SK-N-SH (cell line): Measurements from ENCODE around the gene HOXD11. TPM values are rescaled to one million over a fixed set of nuclear protein-coding genes. Genes with fewer than 3 reads are reported as not detected.

Experiments
- CTCF ChIA-PET: fragments of 300-600, 350-600 bp; formaldehyde crosslinking; extraction: SDS; loops from one replicate; lab custom pipeline; 2021; lab: Yijun Ruan, JAX
- POLR2A ChIA-PET: fragments of 350-600 bp; sonication (Branson Sonifier 250); formaldehyde crosslinking; extraction: SDS; loops from one replicate; lab custom pipeline; 2020; ENCODE audit warnings: antibody characterized with exemption, inconsistent platforms; lab: Yijun Ruan, JAX
- DNase-seq: peaks from one replicate; pipeline ENCODE4 v3.0.0; 2012
- H2AFZ ChIP-seq: fragments of 200-600 bp; sonication (generic); 2 replicates; pipeline ENCODE4 v1.8.1; 2016; ENCODE audit warnings: antibody characterized with exemption, mild to moderate bottlenecking, low read depth
- H3F3A ChIP-seq: fragments of 200-600 bp; sonication (generic); replicated peaks from 2 replicates; pipeline ENCODE3; 2016; ENCODE audit warnings: antibody characterized with exemption, mild to moderate bottlenecking; ENCODE audit not compliant: insufficient read depth
- H3K27ac ChIP-seq, 2 experiments: fragments of 200-500 bp in 1 of 2; fragments of 200-600 bp in 1 of 2; sonication (Bioruptor generic) in 1 of 2; sonication (generic), shearing (Covaris generic) in 1 of 2; 2 replicates each; pipeline versions ENCODE4 v1.5.1 to v1.6.1; 2014 to 2016; ENCODE audit warnings: low read depth in 2 of 2, inconsistent platforms in 1 of 2, low read length in 1 of 2, mild to moderate bottlenecking in 1 of 2, mixed read lengths in 1 of 2
- H3K27me3 ChIP-seq: fragments of 200-600 bp; sonication (generic), shearing (Covaris generic); 2 replicates; pipeline ENCODE4 v1.6.1; 2016; ENCODE audit warnings: mixed run types; ENCODE audit not compliant: insufficient read depth
- H3K36me3 ChIP-seq, 2 experiments: fragments of 200-500 bp in 1 of 2; fragments of 200-600 bp in 1 of 2; sonication (Bioruptor generic) in 1 of 2; sonication (generic) in 1 of 2; replicated peaks in 1 of 2; 2 replicates each; pipeline versions ENCODE3 to v1.5.1; 2014 to 2016; ENCODE audit warnings: low read length in 1 of 2, mild to moderate bottlenecking in 1 of 2; ENCODE audit not compliant: insufficient read depth in 2 of 2, control insufficient read depth in 1 of 2
- H3K4me1 ChIP-seq, 2 experiments: fragments of 200-500 bp in 1 of 2; fragments of 200-600 bp in 1 of 2; sonication (Bioruptor generic) in 1 of 2; sonication (generic), shearing (Covaris generic) in 1 of 2; 2 replicates each; pipeline versions ENCODE4 v1.5.1 to v1.6.1; 2014 to 2016; ENCODE audit warnings: low read depth in 1 of 2, low read length in 1 of 2, mixed run types in 1 of 2; ENCODE audit not compliant: insufficient read depth in 2 of 2, control insufficient read depth in 1 of 2
- H3K4me2 ChIP-seq: fragments of 200-600 bp; sonication (generic), shearing (Covaris generic); 2 replicates; pipeline ENCODE4 v1.6.1; 2017; ENCODE audit warnings: mixed run types
- H3K4me3 ChIP-seq, 2 experiments: fragments of 200-500 bp in 1 of 2; fragments of 200-600 bp in 1 of 2; sonication (Bioruptor generic) in 1 of 2; sonication (generic), shearing (Covaris generic) in 1 of 2; 2 replicates each; pipeline versions ENCODE4 v1.5.1 to v1.8.1; 2014 to 2016; ENCODE audit warnings: low read depth in 2 of 2, inconsistent platforms in 1 of 2, low read length in 1 of 2, mild to moderate bottlenecking in 1 of 2, mixed read lengths in 1 of 2, moderate library complexity in 1 of 2
- H3K79me2 ChIP-seq: fragments of 200-600 bp; sonication (generic); 2 replicates; pipeline ENCODE4 v1.8.1; 2017; ENCODE audit warnings: mild to moderate bottlenecking; ENCODE audit not compliant: insufficient read depth
- H3K9ac ChIP-seq: fragments of 200-600 bp; sonication (generic); 2 replicates; pipeline ENCODE4 v1.6.1; 2017; ENCODE audit warnings: mixed run types
- H3K9me2 ChIP-seq: fragments of 200-600 bp; sonication (generic); 2 replicates; pipeline ENCODE4 v1.6.1; 2017; ENCODE audit warnings: mixed run types
- H3K9me3 ChIP-seq: fragments of 200-600 bp; sonication (generic); 2 replicates; pipeline ENCODE4 v1.6.1; 2017; ENCODE audit warnings: mixed run types, mild to moderate bottlenecking, moderate library complexity
- H4K20me1 ChIP-seq: fragments of 200-600 bp; sonication (generic); 2 replicates; pipeline ENCODE4 v1.6.1; 2017; ENCODE audit warnings: mild to moderate bottlenecking, mixed run types; ENCODE audit not compliant: insufficient read depth
- CHD2 ChIP-seq: fragments of 150-350 bp; IDR thresholded peaks from 2 replicates; pipeline ENCODE4 v1.6.1; 2018; ENCODE audit warnings: low read length; ENCODE audit not compliant: partially characterized antibody
- ELF1 ChIP-seq: IDR thresholded peaks from 2 replicates; pipeline ENCODE4 v1.4.0; 2012
- EZH2phosphoT487 ChIP-seq: fragments of 200-600 bp; sonication (generic); IDR thresholded peaks from 2 replicates; pipeline ENCODE4 v1.6.1; 2017; ENCODE audit warnings: low read depth, mixed run types, mild to moderate bottlenecking, antibody characterized with exemption, moderate library complexity, borderline replicate concordance
- FOXJ3 ChIP-seq: sonication (generic); formaldehyde crosslinking; IDR thresholded peaks from 2 replicates; pipeline ENCODE4 v1.5.1; 2020; ENCODE audit warnings: mild to moderate bottlenecking, missing genetic modification reagents
- GABPA ChIP-seq: IDR thresholded peaks from 2 replicates; pipeline ENCODE4 v1.4.0; 2012; ENCODE audit warnings: low read depth, mild to moderate bottlenecking
- JUND ChIP-seq: IDR thresholded peaks from 2 replicates; pipeline ENCODE4 v1.4.0; 2012
- MEF2A ChIP-seq: IDR thresholded peaks from 2 replicates; pipeline ENCODE4 v1.4.0; 2012; ENCODE audit warnings: low read depth, borderline replicate concordance
- MXI1 ChIP-seq: IDR thresholded peaks from 2 replicates; pipeline ENCODE4 v1.6.1; 2012; ENCODE audit warnings: mild to moderate bottlenecking, low read depth, low read length, improper control_type of control experiment
- NFIC ChIP-seq: IDR thresholded peaks from 2 replicates; pipeline ENCODE4 v1.4.0; 2012; ENCODE audit warnings: borderline replicate concordance
- NRF1 ChIP-seq: IDR thresholded peaks from 2 replicates; pipeline ENCODE4 v1.6.1; 2012; ENCODE audit warnings: low read depth, mild to moderate bottlenecking, low read length
- RAD21 ChIP-seq: IDR thresholded peaks from 2 replicates; pipeline ENCODE4 v1.6.1; 2012; ENCODE audit warnings: mild to moderate bottlenecking, low read length
- RCOR1 ChIP-seq: fragments of 150-350 bp; IDR thresholded peaks from 2 replicates; pipeline ENCODE4 v1.6.1; 2017; ENCODE audit warnings: antibody characterized with exemption, low read length
- RFX5 ChIP-seq: IDR thresholded peaks from 2 replicates; pipeline ENCODE4 v1.6.1; 2012; ENCODE audit warnings: mild to moderate bottlenecking, improper control_type of control experiment, low read length
- RXRA ChIP-seq: IDR thresholded peaks from 2 replicates; pipeline ENCODE4 v1.4.0; 2012; ENCODE audit warnings: low read depth, mild to moderate bottlenecking, borderline replicate concordance
- TAF1 ChIP-seq: IDR thresholded peaks from 2 replicates; pipeline ENCODE4 v1.6.1; 2012; ENCODE audit warnings: low read depth, mild to moderate bottlenecking, low read length, moderate library complexity, borderline replicate concordance
- TCF12 ChIP-seq: IDR thresholded peaks from 2 replicates; pipeline ENCODE4 v1.4.0; 2012
- TEAD4 ChIP-seq: IDR thresholded peaks from 2 replicates; pipeline ENCODE4 v1.4.0; 2012; ENCODE audit warnings: mild to moderate bottlenecking, borderline replicate concordance; ENCODE audit not compliant: insufficient read depth
- WGBS: methylation state at CpG from one replicate; pipeline ENCODE4 v1.1.6; 2017; ENCODE audit warnings: low lambda C conversion rate; 5-methylcytosine and 5-hydroxymethylcytosine counted together
- polyA plus RNA-seq, 3 experiments: library from polyadenylated mRNA; depleted of rRNA; stranded (reverse); fragments of >200 nt; gene quantifications; 2 replicates each; pipeline ENCODE4 v1.2.3, GENCODE V29; 2012
- TF ChIP-seq, protein P1 (sequence below): IDR thresholded peaks from 2 replicates; pipeline ENCODE4; 2012
- TF ChIP-seq, protein P2 (sequence below): fragments of 200-600 bp; sonication (generic); IDR thresholded peaks from 2 replicates; pipeline ENCODE4 v1.6.1; 2017; ENCODE audit warnings: antibody characterized with exemption, mild to moderate bottlenecking, moderate library complexity

HOXD11 gene
- polyA plus RNA-seq, 1 of the 3 experiments (the other 2 are of a cell fraction), result not detected

DNA sequence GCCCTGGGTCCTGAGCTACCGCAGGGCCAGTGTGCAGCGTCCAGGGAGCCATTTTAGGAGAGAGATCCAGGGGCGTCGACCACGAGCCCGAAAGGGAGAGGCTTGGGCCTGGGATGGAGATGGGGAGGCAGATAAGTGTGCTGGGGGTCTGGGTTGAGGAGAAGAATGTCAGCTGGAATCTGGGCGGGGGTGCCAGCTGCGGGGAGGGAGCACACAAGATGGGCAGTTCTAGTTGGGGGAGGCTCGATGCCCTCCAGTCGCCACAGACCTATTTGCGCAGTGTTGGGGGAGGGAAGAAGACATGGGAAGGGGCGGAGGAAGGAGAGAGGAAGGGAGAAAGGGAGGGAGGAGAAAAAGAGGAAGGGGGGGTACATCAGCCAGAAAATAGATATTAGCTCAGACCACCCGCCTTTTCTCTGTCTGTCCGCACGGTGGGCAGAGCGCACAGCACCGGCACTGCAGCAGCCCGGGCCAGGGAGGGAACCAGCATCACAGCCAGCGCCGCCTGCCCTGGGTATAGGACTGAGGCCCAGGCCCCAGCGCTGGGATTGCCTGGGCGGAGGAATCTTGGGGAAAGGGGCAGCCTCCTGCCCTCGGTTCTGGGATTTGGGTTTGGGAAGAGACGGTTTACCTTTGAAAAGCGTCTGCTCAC lies 1.9 kb upstream of the HOXD11 start:
- TF ChIP-seq RAD21 (no peak), MEF2A (no peak), EZH2phosphoT487 (no peak), GABPA (no peak), RCOR1 (no peak), JUND (no peak), RXRA (no peak), RFX5 (no peak), NFIC (no peak), NRF1 (no peak), TAF1 (no peak), TEAD4 (no peak), CHD2 (no peak), FOXJ3 (no peak), ELF1 (no peak), MXI1 (no peak), TCF12 (no peak)
- TF ChIP-seq, protein P1, sequence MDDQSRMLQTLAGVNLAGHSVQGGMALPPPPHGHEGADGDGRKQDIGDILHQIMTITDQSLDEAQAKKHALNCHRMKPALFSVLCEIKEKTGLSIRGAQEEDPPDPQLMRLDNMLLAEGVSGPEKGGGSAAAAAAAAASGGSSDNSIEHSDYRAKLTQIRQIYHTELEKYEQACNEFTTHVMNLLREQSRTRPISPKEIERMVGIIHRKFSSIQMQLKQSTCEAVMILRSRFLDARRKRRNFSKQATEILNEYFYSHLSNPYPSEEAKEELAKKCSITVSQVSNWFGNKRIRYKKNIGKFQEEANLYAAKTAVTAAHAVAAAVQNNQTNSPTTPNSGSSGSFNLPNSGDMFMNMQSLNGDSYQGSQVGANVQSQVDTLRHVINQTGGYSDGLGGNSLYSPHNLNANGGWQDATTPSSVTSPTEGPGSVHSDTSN, result no peak
- TF ChIP-seq, protein P2, sequence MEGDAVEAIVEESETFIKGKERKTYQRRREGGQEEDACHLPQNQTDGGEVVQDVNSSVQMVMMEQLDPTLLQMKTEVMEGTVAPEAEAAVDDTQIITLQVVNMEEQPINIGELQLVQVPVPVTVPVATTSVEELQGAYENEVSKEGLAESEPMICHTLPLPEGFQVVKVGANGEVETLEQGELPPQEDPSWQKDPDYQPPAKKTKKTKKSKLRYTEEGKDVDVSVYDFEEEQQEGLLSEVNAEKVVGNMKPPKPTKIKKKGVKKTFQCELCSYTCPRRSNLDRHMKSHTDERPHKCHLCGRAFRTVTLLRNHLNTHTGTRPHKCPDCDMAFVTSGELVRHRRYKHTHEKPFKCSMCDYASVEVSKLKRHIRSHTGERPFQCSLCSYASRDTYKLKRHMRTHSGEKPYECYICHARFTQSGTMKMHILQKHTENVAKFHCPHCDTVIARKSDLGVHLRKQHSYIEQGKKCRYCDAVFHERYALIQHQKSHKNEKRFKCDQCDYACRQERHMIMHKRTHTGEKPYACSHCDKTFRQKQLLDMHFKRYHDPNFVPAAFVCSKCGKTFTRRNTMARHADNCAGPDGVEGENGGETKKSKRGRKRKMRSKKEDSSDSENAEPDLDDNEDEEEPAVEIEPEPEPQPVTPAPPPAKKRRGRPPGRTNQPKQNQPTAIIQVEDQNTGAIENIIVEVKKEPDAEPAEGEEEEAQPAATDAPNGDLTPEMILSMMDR, result no peak
- H3K79me2 ChIP-seq, result no peaks in the 10 kb centered on the region
- no peaks in the 10 kb centered on the region for H3K36me3 ChIP-seq
- no peaks in the 10 kb centered on the region for H3K9me3 ChIP-seq
- no peaks in the 10 kb centered on the region for H4K20me1 ChIP-seq
- peaks cover 11% of the 10 kb centered on the region for H3F3A ChIP-seq
- H3K9me2 ChIP-seq, result no peaks in the 10 kb centered on the region
- 45% methylated on average over 25 of the region's 25 CpGs for WGBS
- peak overlapping the region; percentile 76; the same call in 1 of the 2 replicates for H3K4me2 ChIP-seq
- DNase-seq, result no peak
- peaks cover 86% of the 10 kb centered on the region for H3K27me3 ChIP-seq
- ChIA-PET POLR2A (no interaction called here), CTCF (interaction anchor here (0.8 to 17.7 kb wide), 14 partner anchors 9 to 1405 kb away, joined by 3 to 264 read pairs (median 4); partner anchors contain the start of genes HOXD10, HOXD12, HOXD13 and HOXD9)
- H3K4me3 ChIP-seq, result peak overlapping the region; percentile 32 to 54; a peak in 3 of 4 replicates
- H3K9ac ChIP-seq, result no peak overlapping the region
- peaks cover 0 to 13% of the 10 kb centered on the region in 2 experiments; a peak in 2 of 4 replicates for H3K4me1 ChIP-seq
- no peak overlapping the region for H2AFZ ChIP-seq
- no peak overlapping the region for H3K27ac ChIP-seq
